ENCODE results near the gene IFT22.

GRCh38 chr7:101347477-101347876 lies 25.9 kb upstream of the IFT22 start:
- TF ChIP-seq, protein P1, sequence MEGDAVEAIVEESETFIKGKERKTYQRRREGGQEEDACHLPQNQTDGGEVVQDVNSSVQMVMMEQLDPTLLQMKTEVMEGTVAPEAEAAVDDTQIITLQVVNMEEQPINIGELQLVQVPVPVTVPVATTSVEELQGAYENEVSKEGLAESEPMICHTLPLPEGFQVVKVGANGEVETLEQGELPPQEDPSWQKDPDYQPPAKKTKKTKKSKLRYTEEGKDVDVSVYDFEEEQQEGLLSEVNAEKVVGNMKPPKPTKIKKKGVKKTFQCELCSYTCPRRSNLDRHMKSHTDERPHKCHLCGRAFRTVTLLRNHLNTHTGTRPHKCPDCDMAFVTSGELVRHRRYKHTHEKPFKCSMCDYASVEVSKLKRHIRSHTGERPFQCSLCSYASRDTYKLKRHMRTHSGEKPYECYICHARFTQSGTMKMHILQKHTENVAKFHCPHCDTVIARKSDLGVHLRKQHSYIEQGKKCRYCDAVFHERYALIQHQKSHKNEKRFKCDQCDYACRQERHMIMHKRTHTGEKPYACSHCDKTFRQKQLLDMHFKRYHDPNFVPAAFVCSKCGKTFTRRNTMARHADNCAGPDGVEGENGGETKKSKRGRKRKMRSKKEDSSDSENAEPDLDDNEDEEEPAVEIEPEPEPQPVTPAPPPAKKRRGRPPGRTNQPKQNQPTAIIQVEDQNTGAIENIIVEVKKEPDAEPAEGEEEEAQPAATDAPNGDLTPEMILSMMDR (IDR thresholded peaks at IDR 0.05), result no peak
- no peak for TF ChIP-seq POLR2A (IDR thresholded peaks at IDR 0.05)
- no peak for TF ChIP-seq EP300 (IDR thresholded peaks at IDR 0.05)
